Measurements from ENCODE around the gene RAPH1.

DNA sequence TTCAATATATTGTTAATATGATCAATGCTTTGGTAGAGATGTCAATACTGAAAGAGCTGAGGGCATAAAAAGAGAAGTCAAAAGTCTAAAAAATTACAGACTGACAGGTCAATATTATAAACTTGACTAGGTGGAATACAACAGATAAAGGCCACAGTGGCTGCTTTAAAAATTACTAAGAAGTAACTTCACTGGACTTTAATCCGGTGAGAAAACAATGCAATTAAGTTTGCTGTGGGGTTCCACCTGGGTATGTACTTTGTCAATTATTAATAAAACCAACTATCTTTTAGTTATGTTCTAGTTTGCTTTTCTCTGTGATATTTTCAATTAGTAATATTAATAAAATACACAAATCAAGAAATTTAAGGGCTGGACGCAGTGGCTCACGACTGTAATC, 44.7 kb downstream of the RAPH1 start:
- TF ChIP-seq, protein P1, sequence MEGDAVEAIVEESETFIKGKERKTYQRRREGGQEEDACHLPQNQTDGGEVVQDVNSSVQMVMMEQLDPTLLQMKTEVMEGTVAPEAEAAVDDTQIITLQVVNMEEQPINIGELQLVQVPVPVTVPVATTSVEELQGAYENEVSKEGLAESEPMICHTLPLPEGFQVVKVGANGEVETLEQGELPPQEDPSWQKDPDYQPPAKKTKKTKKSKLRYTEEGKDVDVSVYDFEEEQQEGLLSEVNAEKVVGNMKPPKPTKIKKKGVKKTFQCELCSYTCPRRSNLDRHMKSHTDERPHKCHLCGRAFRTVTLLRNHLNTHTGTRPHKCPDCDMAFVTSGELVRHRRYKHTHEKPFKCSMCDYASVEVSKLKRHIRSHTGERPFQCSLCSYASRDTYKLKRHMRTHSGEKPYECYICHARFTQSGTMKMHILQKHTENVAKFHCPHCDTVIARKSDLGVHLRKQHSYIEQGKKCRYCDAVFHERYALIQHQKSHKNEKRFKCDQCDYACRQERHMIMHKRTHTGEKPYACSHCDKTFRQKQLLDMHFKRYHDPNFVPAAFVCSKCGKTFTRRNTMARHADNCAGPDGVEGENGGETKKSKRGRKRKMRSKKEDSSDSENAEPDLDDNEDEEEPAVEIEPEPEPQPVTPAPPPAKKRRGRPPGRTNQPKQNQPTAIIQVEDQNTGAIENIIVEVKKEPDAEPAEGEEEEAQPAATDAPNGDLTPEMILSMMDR (conservative IDR thresholded peaks at IDR 0.05): no peak
- no peak for TF ChIP-seq EZH2 (IDR thresholded peaks at IDR 0.05; ENCODE audit: low read depth)
